HepG2 (cell line): ENCODE data around the gene QRFP. TPM values are rescaled to one million over a fixed set of nuclear protein-coding genes. Genes with fewer than 3 reads are reported as not detected.

Experiments
- ELF3 ChIP-seq: IDR thresholded peaks from 2 replicates; pipeline ENCODE4 v1.6.1; 2016; ENCODE audit warnings: missing genetic modification reagents, missing compliant biosample characterization
- ELF4 ChIP-seq: sonication (generic); formaldehyde crosslinking; IDR thresholded peaks from 2 replicates; pipeline ENCODE4 v1.5.0; 2020; ENCODE audit warnings: missing genetic modification reagents, mild to moderate bottlenecking, moderate library complexity, borderline replicate concordance
- GATAD2A ChIP-seq: IDR thresholded peaks from 2 replicates; pipeline ENCODE4 v1.6.1; 2016
- HDAC1 ChIP-seq: sonication (generic); formaldehyde crosslinking; IDR thresholded peaks from 2 replicates; pipeline ENCODE4 v1.5.1; 2020; ENCODE audit warnings: mild to moderate bottlenecking, missing genetic modification reagents
- HNF1B ChIP-seq: sonication (generic); formaldehyde crosslinking; IDR thresholded peaks from 2 replicates; pipeline ENCODE4 v1.5.1; 2020; ENCODE audit warnings: mild to moderate bottlenecking, moderate library complexity, missing genetic modification reagents
- IRF1 ChIP-seq: sonication (generic); formaldehyde crosslinking; IDR thresholded peaks from 2 replicates; pipeline ENCODE4 v1.4.0; 2020; ENCODE audit warnings: low read depth, mild to moderate bottlenecking, missing genetic modification reagents
- PITX1 ChIP-seq: sonication (generic); formaldehyde crosslinking; IDR thresholded peaks from 2 replicates; pipeline ENCODE4 v1.5.1; 2020; ENCODE audit warnings: mild to moderate bottlenecking, missing genetic modification reagents
- REL ChIP-seq: sonication (generic); formaldehyde crosslinking; conservative IDR thresholded peaks from 2 replicates; pipeline ENCODE4 v1.8.0; 2022; ENCODE audit warnings: mild to moderate bottlenecking, missing genetic modification reagents, moderate library complexity
- SKIL ChIP-seq: sonication (generic); formaldehyde crosslinking; IDR thresholded peaks from 2 replicates; pipeline ENCODE4 v1.8.0; 2022; ENCODE audit warnings: missing genetic modification reagents, mild to moderate bottlenecking, moderate library complexity, borderline replicate concordance
- ZKSCAN8 ChIP-seq: IDR thresholded peaks from 2 replicates; pipeline ENCODE4 v1.6.1; 2016; ENCODE audit warnings: borderline replicate concordance, missing genetic modification reagents, missing compliant biosample characterization
- ZNF143 ChIP-seq: sonication (generic); formaldehyde crosslinking; IDR thresholded peaks from 2 replicates; pipeline ENCODE4 v1.4.0; 2020; ENCODE audit warnings: missing genetic modification reagents
- ZNF224 ChIP-seq: sonication (generic); formaldehyde crosslinking; IDR thresholded peaks from 2 replicates; pipeline ENCODE4 v1.5.0; 2020; ENCODE audit warnings: mild to moderate bottlenecking, missing genetic modification reagents
- ZSCAN12 ChIP-seq: sonication (generic); formaldehyde crosslinking; IDR thresholded peaks from 2 replicates; pipeline ENCODE4 v1.9.0; 2021; ENCODE audit warnings: mild to moderate bottlenecking, missing genetic modification reagents
- polyA plus RNA-seq, 8 experiments: library from polyadenylated mRNA; depleted of rRNA in 3 of 8; stranded (reverse) in 7 of 8; unstranded in 1 of 8; fragments of >200 nt; fragmentation: Illumina TruSeq in 4 of 8; extraction: Trizol in 4 of 8; gene quantifications; 2 replicates each; pipeline versions ENCODE4 v1.2.1 to v1.2.3, GENCODE V29; 2011 to 2016; ENCODE audit warnings: low read depth in 4 of 8, missing spikeins in 1 of 8, mixed read lengths in 1 of 8; ENCODE audit not compliant: insufficient read depth in 1 of 8
- total RNA-seq, 5 experiments: library from RNA; depleted of rRNA; stranded (reverse); fragments of >200 nt; fragmentation: Illumina TruSeq; extraction: Trizol; gene quantifications; 2 replicates each; pipeline ENCODE4 v1.2.3, GENCODE V29; 2016; ENCODE audit warnings: low read depth in 1 of 5
- TF ChIP-seq, protein P1 (sequence below): fragments of 450-650 bp; IDR thresholded peaks from 2 replicates; pipeline ENCODE4 v1.6.1; 2016
- TF ChIP-seq, protein P2 (sequence below): sonication (generic); formaldehyde crosslinking; IDR thresholded peaks from 2 replicates; pipeline ENCODE4 v1.4.0; 2020; ENCODE audit warnings: missing genetic modification reagents
- TF ChIP-seq, protein P3 (sequence below): sonication (generic); formaldehyde crosslinking; IDR thresholded peaks from 2 replicates; pipeline ENCODE4 v1.4.0; 2020; ENCODE audit warnings: missing genetic modification reagents

QRFP gene
- total and polyA plus RNA-seq, 2 of the 13 experiments (the other 11 are each of a cell fraction or from before 2014, with no cell fraction given) = not detected

DNA sequence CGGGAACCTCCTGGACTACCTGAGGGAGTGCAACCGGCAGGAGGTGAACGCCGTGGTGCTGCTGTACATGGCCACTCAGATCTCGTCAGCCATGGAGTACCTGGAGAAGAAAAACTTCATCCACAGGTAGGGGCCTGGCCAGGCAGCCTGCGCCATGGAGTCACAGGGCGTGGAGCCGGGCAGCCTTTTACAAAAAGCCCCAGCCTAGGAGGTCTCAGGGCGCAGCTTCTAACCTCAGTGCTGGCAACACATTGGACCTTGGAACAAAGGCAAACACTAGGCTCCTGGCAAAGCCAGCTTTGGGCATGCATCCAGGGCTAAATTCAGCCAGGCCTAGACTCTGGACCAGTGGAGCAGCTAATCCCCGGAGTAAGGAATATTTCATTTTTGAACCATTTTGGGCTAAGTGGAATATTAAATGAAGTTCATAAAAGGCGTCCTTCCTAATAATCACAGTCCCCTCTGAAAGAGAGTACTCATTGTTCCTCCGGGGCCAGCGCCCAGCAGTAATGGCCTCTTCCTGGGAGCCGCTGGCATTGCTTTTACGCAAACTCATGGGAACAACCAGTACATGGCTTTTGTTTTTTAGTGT, 23.6 kb downstream of the QRFP start (continued):
- no peak for TF ChIP-seq ELF4 (CRISPR knock-in tag)
- TF ChIP-seq SKIL (CRISPR knock-in tag) = no peak
- TF ChIP-seq ZNF143 = 0 out of 2 replicates have a peak, but pooled peaks have one; percentile 14
- TF ChIP-seq HNF1B (CRISPR knock-in tag) = no peak
- TF ChIP-seq ZKSCAN8 = no peak
- TF ChIP-seq IRF1 (CRISPR knock-in tag) = no peak
- TF ChIP-seq, protein P1, sequence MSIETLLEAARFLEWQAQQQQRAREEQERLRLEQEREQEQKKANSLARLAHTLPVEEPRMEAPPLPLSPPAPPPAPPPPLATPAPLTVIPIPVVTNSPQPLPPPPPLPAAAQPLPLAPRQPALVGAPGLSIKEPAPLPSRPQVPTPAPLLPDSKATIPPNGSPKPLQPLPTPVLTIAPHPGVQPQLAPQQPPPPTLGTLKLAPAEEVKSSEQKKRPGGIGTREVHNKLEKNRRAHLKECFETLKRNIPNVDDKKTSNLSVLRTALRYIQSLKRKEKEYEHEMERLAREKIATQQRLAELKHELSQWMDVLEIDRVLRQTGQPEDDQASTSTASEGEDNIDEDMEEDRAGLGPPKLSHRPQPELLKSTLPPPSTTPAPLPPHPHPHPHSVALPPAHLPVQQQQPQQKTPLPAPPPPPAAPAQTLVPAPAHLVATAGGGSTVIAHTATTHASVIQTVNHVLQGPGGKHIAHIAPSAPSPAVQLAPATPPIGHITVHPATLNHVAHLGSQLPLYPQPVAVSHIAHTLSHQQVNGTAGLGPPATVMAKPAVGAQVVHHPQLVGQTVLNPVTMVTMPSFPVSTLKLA = no peak
- 0 out of 2 replicates have a peak, but pooled peaks have one; percentile 23 for TF ChIP-seq ELF3
- peak; percentile 66 for TF ChIP-seq GATAD2A (CRISPR knock-in tag)
- no peak for TF ChIP-seq REL (CRISPR knock-in tag)
- TF ChIP-seq, protein P2, sequence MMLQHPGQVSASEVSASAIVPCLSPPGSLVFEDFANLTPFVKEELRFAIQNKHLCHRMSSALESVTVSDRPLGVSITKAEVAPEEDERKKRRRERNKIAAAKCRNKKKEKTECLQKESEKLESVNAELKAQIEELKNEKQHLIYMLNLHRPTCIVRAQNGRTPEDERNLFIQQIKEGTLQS = no peak
- TF ChIP-seq HDAC1 = no peak
- TF ChIP-seq, protein P3, sequence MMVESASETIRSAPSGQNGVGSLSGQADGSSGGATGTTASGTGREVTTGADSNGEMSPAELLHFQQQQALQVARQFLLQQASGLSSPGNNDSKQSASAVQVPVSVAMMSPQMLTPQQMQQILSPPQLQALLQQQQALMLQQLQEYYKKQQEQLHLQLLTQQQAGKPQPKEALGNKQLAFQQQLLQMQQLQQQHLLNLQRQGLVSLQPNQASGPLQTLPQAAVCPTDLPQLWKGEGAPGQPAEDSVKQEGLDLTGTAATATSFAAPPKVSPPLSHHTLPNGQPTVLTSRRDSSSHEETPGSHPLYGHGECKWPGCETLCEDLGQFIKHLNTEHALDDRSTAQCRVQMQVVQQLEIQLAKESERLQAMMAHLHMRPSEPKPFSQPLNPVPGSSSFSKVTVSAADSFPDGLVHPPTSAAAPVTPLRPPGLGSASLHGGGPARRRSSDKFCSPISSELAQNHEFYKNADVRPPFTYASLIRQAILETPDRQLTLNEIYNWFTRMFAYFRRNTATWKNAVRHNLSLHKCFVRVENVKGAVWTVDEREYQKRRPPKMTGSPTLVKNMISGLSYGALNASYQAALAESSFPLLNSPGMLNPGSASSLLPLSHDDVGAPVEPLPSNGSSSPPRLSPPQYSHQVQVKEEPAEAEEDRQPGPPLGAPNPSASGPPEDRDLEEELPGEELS (CRISPR knock-in tag) = 0 out of 2 replicates have a peak, but pooled peaks have one; percentile 29
- TF ChIP-seq ZSCAN12 (CRISPR knock-in tag) = no peak
- peak; percentile 47; the same call in 1 of the 2 replicates for TF ChIP-seq PITX1
- TF ChIP-seq ZNF224 = no peak
